NB4 (cell line): ENCODE measurements around the gene AP4M1.

Experiments
- MYC ChIP-seq: IDR thresholded peaks from 2 replicates; pipeline ENCODE4 v1.6.1; 2011; ENCODE audit warnings: low read depth, low read length
- POLR2A ChIP-seq: IDR thresholded peaks from 2 replicates; pipeline ENCODE4 v1.6.1; 2011; ENCODE audit warnings: mild to moderate bottlenecking; ENCODE audit not compliant: insufficient read length; ENCODE audit errors: extremely low read depth
- TF ChIP-seq, protein P1 (sequence below): IDR thresholded peaks from one replicate; pipeline ENCODE4 v1.5.1; 2012; ENCODE audit warnings: low read depth, low read length
- TF ChIP-seq, protein P2 (sequence below): IDR thresholded peaks from 2 replicates; pipeline ENCODE4 v1.6.1; 2011; ENCODE audit warnings: low read depth, low read length

DNA sequence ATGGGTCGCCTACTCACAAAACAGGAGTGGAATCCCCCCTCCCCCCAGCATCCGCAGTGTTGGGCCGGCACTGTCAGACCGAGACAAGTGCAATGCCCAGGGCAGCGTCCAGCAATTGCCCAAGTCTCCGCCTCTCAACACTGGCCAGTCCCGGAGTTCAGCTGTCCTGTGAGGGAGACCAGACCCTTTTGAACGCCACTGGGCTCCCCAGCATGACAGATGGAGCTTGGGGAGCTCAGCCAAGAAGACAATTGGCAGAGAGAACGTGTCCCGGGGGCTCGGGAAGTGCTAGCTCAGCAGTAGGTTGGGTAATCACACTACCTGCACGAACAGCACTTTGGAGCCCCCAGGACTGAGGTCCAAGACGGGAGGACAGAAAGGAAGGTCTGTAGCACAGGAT, 7.9 kb upstream of the AP4M1 start:
- TF ChIP-seq, protein P1, sequence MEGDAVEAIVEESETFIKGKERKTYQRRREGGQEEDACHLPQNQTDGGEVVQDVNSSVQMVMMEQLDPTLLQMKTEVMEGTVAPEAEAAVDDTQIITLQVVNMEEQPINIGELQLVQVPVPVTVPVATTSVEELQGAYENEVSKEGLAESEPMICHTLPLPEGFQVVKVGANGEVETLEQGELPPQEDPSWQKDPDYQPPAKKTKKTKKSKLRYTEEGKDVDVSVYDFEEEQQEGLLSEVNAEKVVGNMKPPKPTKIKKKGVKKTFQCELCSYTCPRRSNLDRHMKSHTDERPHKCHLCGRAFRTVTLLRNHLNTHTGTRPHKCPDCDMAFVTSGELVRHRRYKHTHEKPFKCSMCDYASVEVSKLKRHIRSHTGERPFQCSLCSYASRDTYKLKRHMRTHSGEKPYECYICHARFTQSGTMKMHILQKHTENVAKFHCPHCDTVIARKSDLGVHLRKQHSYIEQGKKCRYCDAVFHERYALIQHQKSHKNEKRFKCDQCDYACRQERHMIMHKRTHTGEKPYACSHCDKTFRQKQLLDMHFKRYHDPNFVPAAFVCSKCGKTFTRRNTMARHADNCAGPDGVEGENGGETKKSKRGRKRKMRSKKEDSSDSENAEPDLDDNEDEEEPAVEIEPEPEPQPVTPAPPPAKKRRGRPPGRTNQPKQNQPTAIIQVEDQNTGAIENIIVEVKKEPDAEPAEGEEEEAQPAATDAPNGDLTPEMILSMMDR: no peak
- TF ChIP-seq POLR2A (no peak), MYC (no peak)
- TF ChIP-seq, protein P2, sequence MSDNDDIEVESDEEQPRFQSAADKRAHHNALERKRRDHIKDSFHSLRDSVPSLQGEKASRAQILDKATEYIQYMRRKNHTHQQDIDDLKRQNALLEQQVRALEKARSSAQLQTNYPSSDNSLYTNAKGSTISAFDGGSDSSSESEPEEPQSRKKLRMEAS: no peak
